Neural cell (in vitro differentiated cells): ENCODE data around the gene SCGB2B2. TPM values are rescaled to one million over a fixed set of nuclear protein-coding genes. Genes with fewer than 3 reads are reported as not detected.

Experiments used
- H2AFZ ChIP-seq: fragments of 200-600, 300-800 bp; sonication (generic), shearing (Covaris generic); 2 replicates; pipeline ENCODE4 v1.6.0; 2014; ENCODE audit warnings: low read depth, mild to moderate bottlenecking, antibody characterized with exemption, low read length, moderate library complexity
- H3F3A ChIP-seq: fragments of 200-600 bp; shearing (Covaris generic); 2 replicates; pipeline ENCODE4 v1.6.1; 2016; ENCODE audit warnings: mild to moderate bottlenecking, moderate library complexity, mixed read lengths, antibody characterized with exemption, low read length; ENCODE audit not compliant: insufficient read depth, poor library complexity, severe bottlenecking
- H3K27ac ChIP-seq: fragments of 200-600, 300-800 bp; sonication (generic), shearing (Covaris generic); 2 replicates; pipeline ENCODE4 v1.5.1; 2014; ENCODE audit warnings: mild to moderate bottlenecking, low read length, moderate library complexity
- H3K27me3 ChIP-seq: fragments of 300-800, 200-600 bp; sonication (generic), shearing (Covaris generic); 2 replicates; pipeline ENCODE4 v1.6.0; 2014; ENCODE audit warnings: mild to moderate bottlenecking, low read depth, low read length, moderate library complexity; ENCODE audit not compliant: insufficient read depth
- H3K36me3 ChIP-seq: fragments of 300-800, 200-600 bp; sonication (generic), shearing (Covaris generic); 2 replicates; pipeline ENCODE4 v1.5.1; 2014; ENCODE audit warnings: mild to moderate bottlenecking, antibody characterized with exemption, low read length, moderate library complexity; ENCODE audit not compliant: insufficient read depth
- H3K4me2 ChIP-seq: fragments of 300-800, 200-600 bp; sonication (generic), shearing (Covaris generic); 2 replicates; pipeline ENCODE4 v1.6.0; 2014; ENCODE audit warnings: mild to moderate bottlenecking, low read length
- H3K4me3 ChIP-seq: fragments of 300-800, 200-600 bp; sonication (generic), shearing (Covaris generic); 2 replicates; pipeline ENCODE4 v1.5.1; 2014; ENCODE audit warnings: mild to moderate bottlenecking, low read length, moderate library complexity
- H3K79me2 ChIP-seq: fragments of 200-600 bp; shearing (Covaris generic); replicated peaks from 2 replicates; pipeline ENCODE4 v1.6.0; 2014; ENCODE audit warnings: mild to moderate bottlenecking, low read length, moderate library complexity; ENCODE audit not compliant: insufficient read depth
- H3K9ac ChIP-seq: fragments of 300-800, 200-600 bp; sonication (generic), shearing (Covaris generic); 2 replicates; pipeline ENCODE4 v1.6.1; 2016; ENCODE audit warnings: mild to moderate bottlenecking, low read length, mixed read lengths
- H3K9me2 ChIP-seq: fragments of 200-600 bp; shearing (Covaris generic); 2 replicates; pipeline ENCODE4 v1.6.1; 2016; ENCODE audit warnings: mild to moderate bottlenecking, low read length, mixed read lengths; ENCODE audit not compliant: insufficient read depth
- H3K9me3 ChIP-seq: fragments of 200-600, 300-800 bp; sonication (generic), shearing (Covaris generic); 2 replicates; pipeline ENCODE4 v1.6.1; 2016; ENCODE audit warnings: mild to moderate bottlenecking, mixed run types, low read length, moderate library complexity, mixed read lengths
- H4K20me1 ChIP-seq: fragments of 200-600 bp; shearing (Covaris generic); 2 replicates; pipeline ENCODE4 v1.6.1; 2016; ENCODE audit warnings: mild to moderate bottlenecking, mixed run types; ENCODE audit not compliant: insufficient read depth
- CTCF ChIP-seq: fragments of 450-650 bp; IDR thresholded peaks from 2 replicates; pipeline ENCODE4 v1.5.1; 2014; ENCODE audit warnings: antibody characterized with exemption, mild to moderate bottlenecking, moderate library complexity; ENCODE audit not compliant: poor library complexity, severe bottlenecking
- EP300 ChIP-seq: fragments of 450-650 bp; conservative IDR thresholded peaks from 2 replicates; pipeline ENCODE4 v1.6.1; 2014; ENCODE audit warnings: antibody characterized with exemption, mild to moderate bottlenecking, moderate library complexity; ENCODE audit not compliant: poor library complexity, severe bottlenecking
- EZH2 ChIP-seq: fragments of 200-600, 300-800 bp; shearing (Covaris generic), sonication (generic); IDR thresholded peaks from 2 replicates; pipeline ENCODE4 v1.6.1; 2014; ENCODE audit warnings: antibody characterized with exemption, low read length, borderline replicate concordance, mild to moderate bottlenecking; ENCODE audit not compliant: insufficient read depth, poor library complexity, severe bottlenecking
- MXI1 ChIP-seq: fragments of 450-650 bp; conservative IDR thresholded peaks from 2 replicates; pipeline ENCODE4 v1.6.1; 2014; ENCODE audit warnings: antibody characterized with exemption, mild to moderate bottlenecking; ENCODE audit not compliant: poor library complexity, severe bottlenecking
- POLR2AphosphoS5 ChIP-seq: IDR thresholded peaks from 2 replicates; pipeline ENCODE4 v1.6.1; 2012
- RAD21 ChIP-seq: fragments of 450-650 bp; conservative IDR thresholded peaks from 2 replicates; pipeline ENCODE4 v1.6.1; 2014; ENCODE audit warnings: antibody characterized with exemption, mild to moderate bottlenecking, moderate library complexity
- REST ChIP-seq: IDR thresholded peaks from 2 replicates; pipeline ENCODE4 v1.6.1; 2012; ENCODE audit warnings: borderline replicate concordance
- SMC3 ChIP-seq: fragments of 450-650 bp; conservative IDR thresholded peaks from 2 replicates; pipeline ENCODE4 v1.6.1; 2014; ENCODE audit warnings: antibody characterized with exemption, mild to moderate bottlenecking, moderate library complexity; ENCODE audit not compliant: poor library complexity
- TAF1 ChIP-seq: IDR thresholded peaks from 2 replicates; pipeline ENCODE4 v1.6.1; 2012; ENCODE audit warnings: low read depth
- polyA plus RNA-seq: library from polyadenylated mRNA; depleted of rRNA; stranded (reverse); fragments of >200 nt; gene quantifications from 2 replicates; pipeline ENCODE4 v1.2.3, GENCODE V29; 2014

SCGB2B2 gene
- polyA plus RNA-seq, 1 donor from 2014 or later, result 0.51 TPM

GRCh38 chr19:34722353-34722752 lies 45.4 kb upstream of the SCGB2B2 start:
- Histone ChIP-seq H2AFZ (no peak overlapping the region), H3K27ac (no peak overlapping the region), H3K4me2 (no peak overlapping the region), H3K4me3 (no peak overlapping the region), H4K20me1 (no peaks in the 10 kb centered on the region), H3K9ac (no peak overlapping the region), H3F3A (no peaks in the 10 kb centered on the region), H3K79me2 (no peaks in the 10 kb centered on the region), H3K9me2 (no peaks in the 10 kb centered on the region), H3K27me3 (no peaks in the 10 kb centered on the region), H3K36me3 (no peaks in the 10 kb centered on the region), H3K9me3 (no peaks in the 10 kb centered on the region)
- no peak for TF ChIP-seq EP300
- TF ChIP-seq RAD21, result no peak
- no peak for TF ChIP-seq POLR2AphosphoS5
- TF ChIP-seq TAF1, result no peak
- TF ChIP-seq CTCF, result no peak
- TF ChIP-seq REST, result no peak
- TF ChIP-seq EZH2, result no peak
- no peak for TF ChIP-seq SMC3
- no peak for TF ChIP-seq MXI1

- H3K36me3 ChIP-seq, result no peaks in the 10 kb centered on the region
- H3K27ac ChIP-seq, result no peak overlapping the region
- no peak for TF ChIP-seq RAD21
- TF ChIP-seq POLR2AphosphoS5, result no peak
- H3K27me3 ChIP-seq, result no peaks in the 10 kb centered on the region
- H2AFZ ChIP-seq, result no peak overlapping the region
- no peak overlapping the region for H3K9ac ChIP-seq
- no peak overlapping the region for H3K4me2 ChIP-seq
- no peak overlapping the region for H3K4me3 ChIP-seq
- H3F3A ChIP-seq, result no peaks in the 10 kb centered on the region
- H3K79me2 ChIP-seq, result no peaks in the 10 kb centered on the region
- H4K20me1 ChIP-seq, result no peaks in the 10 kb centered on the region
- H3K9me3 ChIP-seq, result no peaks in the 10 kb centered on the region
- no peaks in the 10 kb centered on the region for H3K9me2 ChIP-seq
These were observed 38.4 kb upstream of the SCGB2B2 start for GRCh38 chr19:34715357-34715756.

- Histone ChIP-seq H3F3A (no peaks in the 10 kb centered on the region), H2AFZ (no peak overlapping the region), H3K4me2 (no peak overlapping the region), H3K4me3 (no peak overlapping the region), H3K9me3 (no peaks in the 10 kb centered on the region), H3K9me2 (no peaks in the 10 kb centered on the region), H4K20me1 (no peaks in the 10 kb centered on the region), H3K27me3 (no peaks in the 10 kb centered on the region), H3K36me3 (no peaks in the 10 kb centered on the region), H3K9ac (no peak overlapping the region), H3K79me2 (no peaks in the 10 kb centered on the region), H3K27ac (no peak overlapping the region)
- TF ChIP-seq EP300, result no peak
- no peak for TF ChIP-seq MXI1
- TF ChIP-seq EZH2, result no peak
- no peak for TF ChIP-seq POLR2AphosphoS5
- no peak for TF ChIP-seq CTCF
- TF ChIP-seq TAF1, result no peak
- TF ChIP-seq SMC3, result no peak
- no peak for TF ChIP-seq REST
These were observed 36.3 kb upstream of the SCGB2B2 start for GRCh38 chr19:34713262-34713637.
